Measurements from ENCODE around the gene TRIM56. TPM values are rescaled to one million over a fixed set of nuclear protein-coding genes. Genes with fewer than 3 reads are reported as not detected.
"Not testable (repeated sequence)": the region's sequence is repeated elsewhere in the genome, so short reads cannot be mapped to it uniquely, and the experiment has no call there.

The TRIM56 gene
- total and polyA plus RNA-seq, 12 donors, result 8.3 to 57.3 (median 28.7) TPM

- H3K27me3 ChIP-seq, result peaks cover 10% of the 10 kb centered on the region
- intact Hi-C loops (cut with DNase I), result no loop called here
- no peaks in the 10 kb centered on the region for H3K36me3 ChIP-seq (replicated peaks in 1 of 2)
- no peak for DNase-seq
- no peaks in the 10 kb centered on the region for H3K4me1 ChIP-seq (replicated peaks in 1 of 2)
- no peaks in the 10 kb centered on the region for H3K9me3 ChIP-seq (replicated peaks in 1 of 3)
- no peak overlapping the region for H3K4me3 ChIP-seq
- no peak overlapping the region for H3K27ac ChIP-seq
- WGBS, 4 donors, result 64 to 75% (median 70%) methylated on average over 7 of the region's 7 CpGs
- TF ChIP-seq CTCF (IDR thresholded peaks at IDR 0.05) (no peak), POLR2A (IDR thresholded peaks at IDR 0.05) (no peak)
Measured at GRCh38 chr7:101066833-101067177, 18.5 kb upstream of the TRIM56 start.

GRCh38 chr7:101068401-101068800, 16.9 kb upstream of the TRIM56 start:
- no peaks in the 10 kb centered on the region for H3K9me3 ChIP-seq (replicated peaks in 1 of 3)
- intact Hi-C loops (cut with DNase I), result no loop called here
- peaks cover 10% of the 10 kb centered on the region for H3K27me3 ChIP-seq
- H3K4me3 ChIP-seq, result no peak overlapping the region
- no peaks in the 10 kb centered on the region for H3K4me1 ChIP-seq (replicated peaks in 1 of 2)
- no peak for DNase-seq
- 82 to 87% (median 84%) methylated on average over 6 to 10 of the region's 10 CpGs for WGBS, 4 donors
- no peaks in the 10 kb centered on the region for H3K36me3 ChIP-seq (replicated peaks in 1 of 2)
- TF ChIP-seq CTCF (IDR thresholded peaks at IDR 0.05), result no peak
- no peak for TF ChIP-seq POLR2A (IDR thresholded peaks at IDR 0.05)
- no peak overlapping the region for H3K27ac ChIP-seq

- H3K36me3 ChIP-seq (replicated peaks in 1 of 2); intact Hi-C loops (cut with DNase I); H3K27me3 ChIP-seq; H3K27ac ChIP-seq; H3K4me1 ChIP-seq (replicated peaks in 1 of 2); H3K9me3 ChIP-seq (replicated peaks in 1 of 3); H3K4me3 ChIP-seq; DNase-seq: not testable (repeated sequence)
- WGBS, 4 donors, result 67 to 78% (median 74%) methylated on average over 14 of the region's 14 CpGs
Measured at GRCh38 chr7:101071362-101072104, 13.7 kb upstream of the TRIM56 start.

GRCh38 chr7:101075646-101076045, 9.6 kb upstream of the TRIM56 start:
- H3K27me3 ChIP-seq, result no peaks in the 10 kb centered on the region
- DNase-seq, result no peak
- intact Hi-C loops (cut with DNase I), result loop anchor here in 1 of 2 donors (5.0 kb wide), 1 partner anchor 108 kb away; the partner anchor contains the start of gene MUC12
- 57 to 70% (median 68%) methylated on average over 3 of the region's 3 CpGs for WGBS, 4 donors
- no peaks in the 10 kb centered on the region for H3K9me3 ChIP-seq (replicated peaks in 1 of 3)
- no peak overlapping the region for H3K27ac ChIP-seq
- H3K4me1 ChIP-seq (replicated peaks in 1 of 2), result no peaks in the 10 kb centered on the region
- TF ChIP-seq POLR2A (IDR thresholded peaks at IDR 0.05), result no peak
- TF ChIP-seq CTCF (IDR thresholded peaks at IDR 0.05), result no peak
- H3K4me3 ChIP-seq, result no peak overlapping the region
- no peaks in the 10 kb centered on the region for H3K36me3 ChIP-seq (replicated peaks in 1 of 2)

- 64 to 74% (median 70%) methylated on average over 7 to 8 of the region's 8 CpGs for WGBS, 4 donors
- not testable (repeated sequence) for H3K27me3 ChIP-seq; H3K36me3 ChIP-seq (replicated peaks in 1 of 2); H3K9me3 ChIP-seq (replicated peaks in 1 of 3); H3K4me1 ChIP-seq (replicated peaks in 1 of 2); DNase-seq; H3K27ac ChIP-seq; H3K4me3 ChIP-seq
- intact Hi-C loops (cut with DNase I), result loop anchor here in 1 of 2 donors (5.0 kb wide), 1 partner anchor 109 kb away; the partner anchor contains the start of gene MUC12
Measured at GRCh38 chr7:101076183-101076582, 9.1 kb upstream of the TRIM56 start.

Data from adrenal gland (tissue), 12 donors.